ENCODE results near the gene RFX3. TPM values are rescaled to one million over a fixed set of nuclear protein-coding genes. Genes with fewer than 3 reads are reported as not detected.

Gene RFX3
- total and polyA plus RNA-seq, 2 donors from 2014 or later = 1.6 to 17.8 TPM

- Histone ChIP-seq H3K4me3 (ENCODE audit: low read length in 3 of 3) (no peak overlapping the region), H3K27ac (ENCODE audit: low read depth in 2 of 2, low read length in 2 of 2) (no peak overlapping the region), H3K9me3 (ENCODE audit: control insufficient read depth in 2 of 3, insufficient read depth in 1 of 3, low read length in 3 of 3) (no peaks in the 10 kb centered on the region), H3K4me1 (ENCODE audit: control insufficient read depth in 2 of 3, insufficient read depth in 2 of 3, low read depth in 1 of 3, low read length in 3 of 3) (no peaks in the 10 kb centered on the region), H3K9ac (ENCODE audit: low read length in 3 of 3) (no peak overlapping the region), H3K27me3 (ENCODE audit: control insufficient read depth, insufficient read depth, low read length) (no peaks in the 10 kb centered on the region), H3K36me3 (ENCODE audit: control insufficient read depth in 2 of 3, insufficient read depth in 3 of 3, low read length in 3 of 3) (no peaks in the 10 kb centered on the region)
- no peak for TF ChIP-seq CTCF (IDR thresholded peaks at IDR 0.05; ENCODE audit: borderline replicate concordance, extremely low read depth, insufficient read depth)
- FAIRE-seq (no peak), DNase-seq (no peak)
- intact Hi-C loops (cut with DNase I) = no loop called here
These were observed 8.3 kb downstream of the RFX3 start for GRCh38 chr9:3517377-3518048.

- TF ChIP-seq CTCF (IDR thresholded peaks at IDR 0.05; ENCODE audit: borderline replicate concordance, extremely low read depth, insufficient read depth) = no peak
- Histone ChIP-seq H3K27ac (ENCODE audit: low read depth in 2 of 2, low read length in 2 of 2) (no peak overlapping the region), H3K4me1 (ENCODE audit: control insufficient read depth in 2 of 3, insufficient read depth in 2 of 3, low read depth in 1 of 3, low read length in 3 of 3) (no peaks in the 10 kb centered on the region), H3K36me3 (ENCODE audit: control insufficient read depth in 2 of 3, insufficient read depth in 3 of 3, low read length in 3 of 3) (no peaks in the 10 kb centered on the region), H3K27me3 (ENCODE audit: control insufficient read depth, insufficient read depth, low read length) (no peaks in the 10 kb centered on the region), H3K9me3 (ENCODE audit: control insufficient read depth in 2 of 3, insufficient read depth in 1 of 3, low read length in 3 of 3) (no peaks in the 10 kb centered on the region), H3K4me3 (ENCODE audit: low read length in 3 of 3) (no peak overlapping the region), H3K9ac (ENCODE audit: low read length in 3 of 3) (no peak overlapping the region)
- DNase-seq (no peak), FAIRE-seq (no peak)
- intact Hi-C loops (cut with DNase I) = no loop called here
These were observed 9.0 kb downstream of the RFX3 start for GRCh38 chr9:3516667-3517330.

- Histone ChIP-seq H3K4me1 (ENCODE audit: control insufficient read depth in 2 of 3, insufficient read depth in 2 of 3, low read depth in 1 of 3, low read length in 3 of 3) (no peaks in the 10 kb centered on the region), H3K9me3 (ENCODE audit: control insufficient read depth in 2 of 3, insufficient read depth in 1 of 3, low read length in 3 of 3) (no peaks in the 10 kb centered on the region), H3K9ac (ENCODE audit: low read length in 3 of 3) (no peak overlapping the region), H3K27ac (ENCODE audit: low read depth in 2 of 2, low read length in 2 of 2) (no peak overlapping the region), H3K36me3 (ENCODE audit: control insufficient read depth in 2 of 3, insufficient read depth in 3 of 3, low read length in 3 of 3) (no peaks in the 10 kb centered on the region), H3K4me3 (ENCODE audit: low read length in 3 of 3) (no peak overlapping the region), H3K27me3 (ENCODE audit: control insufficient read depth, insufficient read depth, low read length) (no peaks in the 10 kb centered on the region)
- no peak for DNase-seq
- no peak for TF ChIP-seq CTCF (IDR thresholded peaks at IDR 0.05; ENCODE audit: borderline replicate concordance, extremely low read depth, insufficient read depth)
- intact Hi-C loops (cut with DNase I) = no loop called here
- no peak for FAIRE-seq
These were observed 10.4 kb downstream of the RFX3 start for GRCh38 chr9:3515405-3515804.
